B cell (primary cell): ENCODE results near the gene EGF. TPM values are rescaled to one million over a fixed set of nuclear protein-coding genes. Genes with fewer than 3 reads are reported as not detected.

Experiments used
- ATAC-seq: fragments of 200-7000 bp; cut with Tn5 transposase; one replicate; pipeline ENCODE4 v1.10.0; 2021; ENCODE audit warnings: low read depth, mild to moderate bottlenecking, moderate number of reproducible peaks, moderate library complexity
- CTCF ChIA-PET: fragments of 350-600 bp; sonication (Branson Sonifier 250); formaldehyde crosslinking; loops from one replicate; lab custom pipeline; 2021; ENCODE audit warnings: antibody characterized with exemption, inconsistent platforms; lab: Charles Lee
- POLR2A ChIA-PET: fragments of 350-600 bp; sonication (Branson Sonifier 250); formaldehyde crosslinking; loops from one replicate; lab custom pipeline; 2021; ENCODE audit warnings: antibody characterized with exemption; lab: Charles Lee
- DNase-seq: peaks from one replicate; pipeline ENCODE4 v3.0.0; 2013
- H2AFZ ChIP-seq: 2 replicates; pipeline ENCODE4 v1.6.1; 2012; ENCODE audit warnings: mild to moderate bottlenecking, low read depth, low read length; ENCODE audit not compliant: insufficient read depth, poor library complexity, severe bottlenecking
- H3K27ac ChIP-seq, 2 donors: 1 replicate in 1 of 2; 2 replicates in 1 of 2; pipeline ENCODE4 v1.5.1; 2012 to 2013; ENCODE audit warnings: low read length in 2 of 2, mild to moderate bottlenecking in 2 of 2, moderate library complexity in 1 of 2
- H3K27me3 ChIP-seq, 4 experiments: fragments of 200-600 bp in 1 of 4; sonication (generic) in 1 of 4; replicated peaks in 1 of 4; 1 replicate in 2 of 4; 2 replicates in 2 of 4; pipeline versions ENCODE4 v1.6.1 to v1.7.0; 2013 to 2016; ENCODE audit warnings: low read length in 3 of 4, mild to moderate bottlenecking in 2 of 4, mixed read lengths in 1 of 4, moderate library complexity in 1 of 4; ENCODE audit not compliant: insufficient read depth in 4 of 4, control insufficient read depth in 3 of 4; ENCODE audit errors: control extremely low read depth in 1 of 4
- H3K36me3 ChIP-seq, 2 experiments: replicated peaks in 1 of 2; 1 replicate in 1 of 2; 2 replicates in 1 of 2; pipeline versions ENCODE4 v1.6.1 to v1.7.1; 2013; ENCODE audit warnings: low read length in 1 of 2; ENCODE audit not compliant: insufficient read depth in 2 of 2, control insufficient read depth in 1 of 2; ENCODE audit errors: control extremely low read depth in 1 of 2, extremely low read depth in 1 of 2
- H3K4me1 ChIP-seq, 2 donors: fragments of 200-600 bp in 1 of 2; sonication (generic) in 1 of 2; 1 replicate in 1 of 2; 2 replicates in 1 of 2; pipeline versions ENCODE4 v1.5.1 to v1.6.1; 2013 to 2017; ENCODE audit warnings: low read length in 2 of 2; ENCODE audit not compliant: control insufficient read depth in 2 of 2, insufficient read depth in 2 of 2
- H3K4me2 ChIP-seq: replicated peaks from 2 replicates; pipeline ENCODE3; 2012; ENCODE audit warnings: mild to moderate bottlenecking, low read depth, low read length; ENCODE audit not compliant: poor library complexity, severe bottlenecking
- H3K4me3 ChIP-seq, 5 experiments: fragments of 200-600 bp in 1 of 5; sonication (generic) in 1 of 5; 1 replicate in 3 of 5; 2 replicates in 2 of 5; pipeline versions ENCODE4 v1.5.1 to v1.7.0; 2011 to 2016; ENCODE audit warnings: low read length in 4 of 5, mild to moderate bottlenecking in 4 of 5, low read depth in 2 of 5, control low read depth in 1 of 5, moderate library complexity in 1 of 5; ENCODE audit not compliant: insufficient read depth in 1 of 5; ENCODE audit errors: control extremely low read depth in 1 of 5, extremely low read depth in 1 of 5
- H3K79me2 ChIP-seq: fragments of 200-600 bp; sonication (generic); one replicate; pipeline ENCODE4 v1.6.0; 2016; ENCODE audit warnings: low read length; ENCODE audit not compliant: control insufficient read depth, insufficient read depth
- H3K9ac ChIP-seq: fragments of 200-600 bp; sonication (generic); 2 replicates; pipeline ENCODE4 v1.6.1; 2017; ENCODE audit warnings: mild to moderate bottlenecking, low read length, moderate library complexity
- H3K9me3 ChIP-seq, 3 donors: one replicate each; pipeline versions ENCODE4 v1.6.1 to v1.7.1; 2013; ENCODE audit warnings: low read length in 2 of 3; ENCODE audit not compliant: control insufficient read depth in 2 of 3, insufficient read depth in 1 of 3; ENCODE audit errors: control extremely low read depth in 1 of 3
- H4K20me1 ChIP-seq: 2 replicates; pipeline ENCODE4 v1.6.0; 2012; ENCODE audit warnings: mild to moderate bottlenecking, low read length; ENCODE audit not compliant: insufficient read depth, control insufficient read depth, poor library complexity, severe bottlenecking
- H3K27ac Mint-ChIP-seq: one replicate; pipeline ENCODE4 v1.8.0; 2021; ENCODE audit warnings: mixed read lengths
- H3K27me3 Mint-ChIP-seq: one replicate; pipeline ENCODE4 v1.8.0; 2021; ENCODE audit warnings: mixed read lengths
- H3K4me1 Mint-ChIP-seq: one replicate; pipeline ENCODE4 v1.8.0; 2021; ENCODE audit warnings: mixed read lengths
- H3K4me3 Mint-ChIP-seq: one replicate; pipeline ENCODE4 v1.8.0; 2021; ENCODE audit warnings: mixed read lengths
- H3K9me3 Mint-ChIP-seq: one replicate; pipeline ENCODE4 v1.8.0; 2022; ENCODE audit warnings: mixed read lengths; ENCODE audit not compliant: insufficient read depth
- CTCF ChIP-seq: fragments of 200-600 bp; IDR thresholded peaks from one replicate; pipeline ENCODE4 v1.8.0; 2022; ENCODE audit warnings: antibody characterized with exemption, mild to moderate bottlenecking
- EZH2 ChIP-seq: IDR thresholded peaks from 2 replicates; pipeline ENCODE4 v1.6.1; 2012; ENCODE audit warnings: borderline replicate concordance, low read depth, mild to moderate bottlenecking, moderate library complexity, low read length; ENCODE audit not compliant: insufficient read depth, poor library complexity, severe bottlenecking
- WGBS: methylation state at CpG from one replicate; pipeline ENCODE4 v1.1.5; 2013; ENCODE audit warnings: missing lambda C conversion rate; ENCODE audit not compliant: insufficient coverage; 5-methylcytosine and 5-hydroxymethylcytosine counted together
- intact Hi-C: fragments of 100-400 bp; cut with micrococcal nuclease; formaldehyde crosslinking; loops from one replicate; pipeline ENCODE4 v1.10.0; 2022
- polyA plus RNA-seq: library from polyadenylated mRNA; depleted of rRNA; stranded (reverse); fragments of >200 nt; gene quantifications from 2 replicates; pipeline ENCODE4 v1.2.3, GENCODE V29; 2012
- total RNA-seq, 2 donors: library from RNA; stranded (reverse); fragments of 120-200 nt in 1 of 2; gene quantifications; 1 replicate in 1 of 2; 2 replicates in 1 of 2; pipeline versions ENCODE4 v1.2.3 to v1.2.4, GENCODE V29; 2013 to 2022

Gene EGF
- total and polyA plus RNA-seq, 2 donors (not counting 1 experiment from before 2014, with no cell fraction given) = not detected

- Histone ChIP-seq H3K79me2 (no peaks in the 10 kb centered on the region), H3K4me2 (no peak overlapping the region), H4K20me1 (no peaks in the 10 kb centered on the region), H3K9ac (no peak overlapping the region), H3K4me1 (no peaks in the 10 kb centered on the region), H3K4me3 (no peak overlapping the region), H3K27ac (no peak overlapping the region), H3K27me3 (no peaks in the 10 kb centered on the region), H3K9me3 (no peaks in the 10 kb centered on the region), H3K36me3 (no peaks in the 10 kb centered on the region), H2AFZ (no peak overlapping the region)
- CTCF ChIA-PET = no interaction called here
- no peak overlapping the region for H3K27ac Mint-ChIP-seq
- TF ChIP-seq EZH2 (no peak), CTCF (no peak)
- H3K4me1 Mint-ChIP-seq = no peaks in the 10 kb centered on the region
- POLR2A ChIA-PET = no interaction called here
- intact Hi-C loops = no loop called here
- no peak for ATAC-seq
- H3K27me3 Mint-ChIP-seq = peaks cover 3% of the 10 kb centered on the region
- WGBS = no CpG with 5 or more reads among the region's 1 CpG
- H3K4me3 Mint-ChIP-seq = no peak overlapping the region
- no peaks in the 10 kb centered on the region for H3K9me3 Mint-ChIP-seq
- no peak for DNase-seq
Measured at GRCh38 chr4:109952612-109953011, 39.9 kb downstream of the EGF start.

GRCh38 chr4:109953556-109953955, 40.9 kb downstream of the EGF start:
- H3K4me2 ChIP-seq = no peak overlapping the region
- H3K4me3 ChIP-seq = no peak overlapping the region
- TF ChIP-seq EZH2 (no peak), CTCF (no peak)
- no peaks in the 10 kb centered on the region for H4K20me1 ChIP-seq
- DNase-seq = no peak
- no peaks in the 10 kb centered on the region for H3K36me3 ChIP-seq
- H3K4me1 ChIP-seq = no peaks in the 10 kb centered on the region
- ChIA-PET POLR2A (no interaction called here), CTCF (no interaction called here)
- H3K27me3 ChIP-seq = no peaks in the 10 kb centered on the region
- Mint-ChIP-seq H3K4me3 (no peak overlapping the region), H3K4me1 (no peaks in the 10 kb centered on the region), H3K27ac (no peak overlapping the region), H3K27me3 (peaks cover 3% of the 10 kb centered on the region), H3K9me3 (no peaks in the 10 kb centered on the region)
- H3K9me3 ChIP-seq = no peaks in the 10 kb centered on the region
- no peak overlapping the region for H3K9ac ChIP-seq
- WGBS = 88% methylated on average over 1 of the region's 3 CpGs
- ATAC-seq = no peak
- no peaks in the 10 kb centered on the region for H3K79me2 ChIP-seq
- intact Hi-C loops = no loop called here
- H3K27ac ChIP-seq = no peak overlapping the region
- H2AFZ ChIP-seq = no peak overlapping the region
